ENCODE measurements around the gene FCER2. TPM values are rescaled to one million over a fixed set of nuclear protein-coding genes. Genes with fewer than 3 reads are reported as not detected.

FCER2 gene
- total RNA-seq, 1 donor from 2014 or later: not detected

- H3K4me3 ChIP-seq (ENCODE audit: low read depth, low read length): no peak overlapping the region
- no peak for TF ChIP-seq CTCF (conservative IDR thresholded peaks at IDR 0.05; ENCODE audit: low read depth, low read length)
- DNase-seq (ENCODE audit: low read depth): no peak
Observed at GRCh38 chr19:7694499-7694898, 7.4 kb downstream of the FCER2 start.

GRCh38 chr19:7692417-7693088 is 9.4 kb downstream of the FCER2 start:
- no peak for TF ChIP-seq CTCF (conservative IDR thresholded peaks at IDR 0.05; ENCODE audit: low read depth, low read length)
- DNase-seq (ENCODE audit: low read depth): no peak
- no peak overlapping the region for H3K4me3 ChIP-seq (ENCODE audit: low read depth, low read length)

GRCh38 chr19:7691497-7691896 is 10.4 kb downstream of the FCER2 start:
- H3K4me3 ChIP-seq (ENCODE audit: low read depth, low read length): no peak overlapping the region
- DNase-seq (ENCODE audit: low read depth): no peak
- TF ChIP-seq CTCF (conservative IDR thresholded peaks at IDR 0.05; ENCODE audit: low read depth, low read length): no peak

GRCh38 chr19:7690779-7691258 is 11.1 kb downstream of the FCER2 start:
- no peak overlapping the region for H3K4me3 ChIP-seq (ENCODE audit: low read depth, low read length)
- TF ChIP-seq CTCF (conservative IDR thresholded peaks at IDR 0.05; ENCODE audit: low read depth, low read length): no peak
- no peak for DNase-seq (ENCODE audit: low read depth)

- no peak for TF ChIP-seq CTCF (conservative IDR thresholded peaks at IDR 0.05; ENCODE audit: low read depth, low read length)
- no peak for DNase-seq (ENCODE audit: low read depth)
- no peak overlapping the region for H3K4me3 ChIP-seq (ENCODE audit: low read depth, low read length)
Observed at GRCh38 chr19:7689165-7689564, 12.8 kb downstream of the FCER2 start.

GRCh38 chr19:7687177-7687576 is 14.8 kb downstream of the FCER2 start:
- DNase-seq (ENCODE audit: low read depth): no peak
- TF ChIP-seq CTCF (conservative IDR thresholded peaks at IDR 0.05; ENCODE audit: low read depth, low read length): no peak
- H3K4me3 ChIP-seq (ENCODE audit: low read depth, low read length): no peak overlapping the region

Data from epithelial cell of proximal tubule (primary cell).